ENCODE data around the gene USP19.

DNA sequence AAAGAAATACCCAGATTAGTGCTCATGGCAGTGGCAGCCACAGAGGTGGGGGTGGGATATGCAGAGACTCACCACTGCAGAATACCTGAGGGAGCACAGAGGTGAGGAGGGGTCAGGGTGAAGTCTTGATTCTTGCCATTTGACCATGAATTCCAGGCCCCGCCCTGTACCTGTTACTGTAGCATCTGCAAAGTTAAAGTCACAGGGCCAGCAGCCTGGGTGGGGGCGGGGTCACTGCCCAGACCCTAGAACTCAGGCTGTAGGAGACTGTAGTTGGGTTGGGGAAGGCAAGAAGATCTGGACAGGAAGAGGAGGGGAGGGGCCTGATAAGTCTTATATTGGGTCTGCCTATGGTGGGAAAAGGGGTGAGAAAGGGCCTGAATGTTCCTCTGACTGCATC is 31.0 kb upstream of the USP19 start:
- TF ChIP-seq, protein P1, sequence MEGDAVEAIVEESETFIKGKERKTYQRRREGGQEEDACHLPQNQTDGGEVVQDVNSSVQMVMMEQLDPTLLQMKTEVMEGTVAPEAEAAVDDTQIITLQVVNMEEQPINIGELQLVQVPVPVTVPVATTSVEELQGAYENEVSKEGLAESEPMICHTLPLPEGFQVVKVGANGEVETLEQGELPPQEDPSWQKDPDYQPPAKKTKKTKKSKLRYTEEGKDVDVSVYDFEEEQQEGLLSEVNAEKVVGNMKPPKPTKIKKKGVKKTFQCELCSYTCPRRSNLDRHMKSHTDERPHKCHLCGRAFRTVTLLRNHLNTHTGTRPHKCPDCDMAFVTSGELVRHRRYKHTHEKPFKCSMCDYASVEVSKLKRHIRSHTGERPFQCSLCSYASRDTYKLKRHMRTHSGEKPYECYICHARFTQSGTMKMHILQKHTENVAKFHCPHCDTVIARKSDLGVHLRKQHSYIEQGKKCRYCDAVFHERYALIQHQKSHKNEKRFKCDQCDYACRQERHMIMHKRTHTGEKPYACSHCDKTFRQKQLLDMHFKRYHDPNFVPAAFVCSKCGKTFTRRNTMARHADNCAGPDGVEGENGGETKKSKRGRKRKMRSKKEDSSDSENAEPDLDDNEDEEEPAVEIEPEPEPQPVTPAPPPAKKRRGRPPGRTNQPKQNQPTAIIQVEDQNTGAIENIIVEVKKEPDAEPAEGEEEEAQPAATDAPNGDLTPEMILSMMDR (conservative IDR thresholded peaks at IDR 0.05): no peak
- no peak for TF ChIP-seq EZH2 (IDR thresholded peaks at IDR 0.05; ENCODE audit: low read depth)
